ENCODE results near the gene CARD9. TPM values are rescaled to one million over a fixed set of nuclear protein-coding genes. Genes with fewer than 3 reads are reported as not detected.

The CARD9 gene
- total and polyA plus RNA-seq, 2 of the 8 experiments (the other 6 are each of a cell fraction or from before 2014, with no cell fraction given) = 0.15 to 1.1 TPM

DNA sequence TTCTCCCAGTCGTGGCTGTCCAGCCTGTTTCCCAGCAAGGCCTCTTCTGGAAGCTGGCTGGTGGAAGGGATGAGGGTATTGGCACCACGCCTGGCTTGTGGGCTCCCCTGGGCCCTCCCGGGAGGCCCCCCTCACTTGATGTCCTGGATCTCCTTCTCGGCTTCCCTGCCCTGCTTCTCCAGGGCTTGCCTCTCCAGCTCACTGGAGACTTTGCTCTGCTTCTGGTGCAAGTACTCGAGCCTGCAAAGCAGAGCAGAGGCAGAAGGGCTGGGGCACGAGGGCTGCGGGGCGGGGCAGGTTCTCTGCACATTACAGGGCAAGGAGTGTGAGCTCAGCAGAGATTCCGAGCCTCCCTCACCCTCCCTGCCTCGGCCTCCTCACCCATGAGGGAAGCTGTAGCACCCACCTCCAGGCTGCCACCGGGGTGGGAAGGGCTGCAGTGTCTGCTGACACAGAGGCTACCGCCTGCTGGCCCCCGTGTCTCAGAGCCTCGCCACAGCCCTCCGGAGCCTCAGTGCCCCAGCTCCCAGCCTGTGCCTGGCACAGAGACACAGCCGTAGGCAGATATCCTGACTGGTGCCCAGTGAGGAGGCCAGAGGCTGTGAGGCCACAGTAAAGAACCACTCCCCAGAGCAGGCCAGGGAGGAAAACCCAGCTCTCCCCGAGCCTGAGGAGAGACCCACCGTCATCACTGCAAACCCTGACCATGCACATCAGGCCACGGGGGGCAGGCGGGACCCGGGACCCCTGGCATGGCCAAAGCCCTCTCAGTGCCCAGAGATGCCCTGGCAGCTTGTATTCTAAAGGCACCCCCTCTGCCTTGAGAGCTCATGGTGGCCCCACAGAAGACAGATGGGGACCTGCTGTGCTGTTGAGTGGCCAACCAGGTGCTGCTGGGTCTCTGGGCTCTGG lies 19.3 kb upstream of the CARD9 start (continued):
- TF ChIP-seq HDAC6 (IDR thresholded peaks at IDR 0.05; ENCODE audit: low read depth, low read length) (no peak), ATF3 (IDR thresholded peaks at IDR 0.05; ENCODE audit: insufficient read depth, low read depth, low read length) (no peak), CTBP2 (IDR thresholded peaks at IDR 0.05; ENCODE audit: borderline replicate concordance, insufficient read depth, insufficient read length, low read length) (no peak), SP4 (IDR thresholded peaks at IDR 0.05; ENCODE audit: low read length) (no peak), RBBP5 (IDR thresholded peaks at IDR 0.05; ENCODE audit: borderline replicate concordance, low read depth, low read length) (no peak), NRF1 (IDR thresholded peaks at IDR 0.05; ENCODE audit: low read depth, low read length) (no peak), SP1 (IDR thresholded peaks at IDR 0.05; ENCODE audit: low read depth, low read length) (no peak), EGR1 (IDR thresholded peaks at IDR 0.05; ENCODE audit: borderline replicate concordance, low read depth, low read length) (no peak), FOSL1 (IDR thresholded peaks at IDR 0.05; ENCODE audit: insufficient read depth, low read depth, low read length) (no peak), EP300 (IDR thresholded peaks at IDR 0.05; ENCODE audit: borderline replicate concordance in 1 of 2, low read depth in 2 of 2, low read length in 2 of 2) (no peak), ASH2L (IDR thresholded peaks at IDR 0.05; ENCODE audit: low read length) (no peak)
